ENCODE results near the gene CBLN3. TPM values are rescaled to one million over a fixed set of nuclear protein-coding genes. Genes with fewer than 3 reads are reported as not detected.
"Not testable (repeated sequence)": the region's sequence is repeated elsewhere in the genome, so short reads cannot be mapped to it uniquely, and the experiment has no call there.

The CBLN3 gene
- 1.8 TPM for total RNA-seq

DNA sequence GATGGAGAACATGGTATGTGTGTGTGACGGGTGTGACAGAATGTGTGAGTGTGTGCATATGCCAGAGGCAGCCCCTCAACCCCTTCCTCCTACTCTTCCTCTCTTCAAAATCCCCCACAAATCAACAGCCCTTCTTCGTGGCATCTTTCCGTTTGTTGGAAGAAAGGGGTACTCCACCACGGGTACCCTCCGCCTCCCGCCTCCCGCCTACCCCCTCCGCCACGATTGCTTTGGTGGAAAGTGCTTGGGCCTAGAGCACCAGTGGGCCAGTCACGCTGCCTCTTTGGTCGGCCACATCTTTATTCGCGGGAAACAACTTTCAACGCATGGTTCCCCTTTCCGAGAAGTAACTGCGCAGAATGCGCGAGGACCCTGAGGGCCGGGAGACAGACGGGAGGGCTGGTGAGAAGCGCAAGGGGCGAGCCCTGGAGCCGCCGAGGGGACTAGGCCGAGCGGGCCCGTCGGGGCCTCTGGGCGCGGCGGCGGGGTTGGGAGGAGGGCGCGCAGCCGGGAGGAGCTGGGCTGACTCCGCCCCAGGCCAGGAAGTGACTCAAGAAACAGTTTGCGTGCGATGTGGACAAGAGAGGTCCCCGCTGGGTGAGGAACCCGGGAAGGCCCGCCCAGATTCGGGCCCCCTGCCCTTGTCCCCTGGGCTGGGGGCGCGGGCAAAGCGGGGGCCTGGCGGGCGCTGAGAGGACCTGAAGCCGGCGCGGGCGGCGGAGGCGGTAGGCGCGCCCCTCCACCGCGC, at the start of gene CBLN3, which contains the start of gene KHNYN:
Gene CBLN3, minus strand, starts transcription at position 274 of the 748 bp plus-strand sequence. CDS start 614 bp downstream, outside the sequence.
Gene KHNYN, plus strand, starts transcription at position 560 of the 748 bp plus-strand sequence. CDS start 777 bp downstream, outside the sequence.
- DNase-seq, result peak; percentile 94

DNA sequence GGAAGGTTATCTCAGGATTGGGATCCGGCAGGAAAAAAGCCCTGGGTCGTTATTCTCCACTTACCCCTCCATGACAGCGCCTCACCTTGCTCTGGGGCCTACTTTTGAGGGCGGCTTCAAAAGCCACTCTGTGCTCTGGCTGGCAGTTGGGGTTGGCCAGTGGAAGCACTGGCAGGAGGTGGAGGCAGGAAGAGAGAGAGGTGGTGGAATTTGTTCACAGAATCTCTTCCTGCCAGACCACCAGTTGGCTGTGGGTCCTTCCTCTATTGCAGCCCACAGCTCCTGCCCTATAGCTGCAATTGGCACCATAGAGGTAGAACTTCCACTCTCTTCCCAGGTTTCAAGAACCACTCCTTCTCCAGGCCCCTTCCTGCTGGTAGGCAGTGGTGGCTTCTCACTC, 45.8 kb upstream of the CBLN3 start:
- no peak for DNase-seq

DNA sequence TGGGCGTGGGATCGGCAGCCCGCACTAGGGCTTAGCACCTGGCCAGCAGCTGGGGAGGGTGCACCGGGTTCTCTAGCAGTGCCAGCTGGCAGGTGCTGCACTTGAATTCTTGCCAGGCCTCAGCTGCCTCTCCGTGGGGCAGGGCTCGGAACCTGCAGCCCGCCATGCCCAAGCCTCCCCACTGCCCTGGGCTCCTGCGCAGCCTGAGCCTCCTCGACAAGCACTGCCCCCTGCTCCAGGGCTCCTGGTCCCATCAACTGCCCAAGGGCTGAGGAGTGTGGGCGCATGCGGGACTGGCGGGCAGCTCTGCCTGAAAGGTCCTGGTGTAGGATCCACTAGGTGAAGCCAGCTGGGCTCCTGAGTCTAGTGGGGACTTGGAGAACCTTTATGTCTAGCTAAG, 43.7 kb upstream of the CBLN3 start:
- no peak for DNase-seq

DNA sequence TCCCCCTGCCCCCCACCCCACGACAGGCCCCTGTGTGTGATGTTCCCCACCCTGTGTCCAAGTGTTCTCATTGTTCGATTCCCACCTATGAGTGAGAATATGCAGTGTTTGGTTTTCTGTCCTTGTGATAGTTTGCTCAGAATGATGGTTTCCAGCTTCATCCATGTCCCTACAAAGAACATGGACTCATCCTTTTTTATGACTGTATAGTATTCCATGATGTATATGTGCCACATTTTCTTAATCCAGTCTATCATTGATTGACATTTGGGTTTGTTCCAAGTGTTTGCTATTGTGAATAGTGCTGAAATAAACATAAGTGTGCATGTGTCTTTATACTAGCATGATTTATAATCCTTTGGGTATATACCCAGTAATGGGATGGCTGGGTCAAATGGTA, 41.0 kb upstream of the CBLN3 start:
- not testable (repeated sequence) for DNase-seq

DNA sequence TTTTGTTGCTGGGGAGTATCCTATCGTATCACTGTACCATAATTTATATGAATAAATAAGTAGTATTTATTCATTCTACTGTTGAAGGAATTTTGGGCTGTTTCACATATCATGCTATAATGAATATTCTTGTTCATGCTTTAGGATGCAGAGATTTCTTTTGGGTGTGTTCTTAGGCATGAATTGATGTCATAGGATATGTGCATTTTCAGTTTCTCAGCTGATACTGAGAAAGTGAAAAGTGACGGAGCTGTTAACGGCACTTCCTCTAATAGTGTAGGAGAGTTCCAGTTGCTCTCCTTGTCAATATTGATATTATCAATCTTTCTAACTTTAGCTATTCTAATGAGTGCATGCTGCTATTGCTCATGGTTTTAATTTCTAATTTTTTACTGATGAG, 36.3 kb upstream of the CBLN3 start:
- DNase-seq, result no peak

DNA sequence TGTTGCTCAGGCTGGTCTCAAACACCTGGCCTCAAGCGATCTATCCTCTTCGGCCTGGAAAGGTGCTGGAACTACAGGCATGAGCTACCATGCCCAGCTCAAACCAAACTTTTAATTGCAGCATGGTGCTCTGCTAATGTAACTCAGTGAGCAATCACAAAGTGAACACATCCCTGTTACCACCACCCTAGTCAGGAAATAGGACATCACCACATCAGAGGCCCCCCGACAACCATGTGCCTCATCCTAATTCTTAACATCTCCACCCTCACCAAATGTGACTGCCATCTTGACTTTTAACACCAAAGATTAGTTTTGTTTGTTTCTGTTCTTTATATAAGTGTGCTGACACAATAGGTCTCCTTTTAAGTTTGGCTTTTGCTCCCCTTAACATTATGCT, 35.9 kb upstream of the CBLN3 start:
- DNase-seq, result no peak

DNA sequence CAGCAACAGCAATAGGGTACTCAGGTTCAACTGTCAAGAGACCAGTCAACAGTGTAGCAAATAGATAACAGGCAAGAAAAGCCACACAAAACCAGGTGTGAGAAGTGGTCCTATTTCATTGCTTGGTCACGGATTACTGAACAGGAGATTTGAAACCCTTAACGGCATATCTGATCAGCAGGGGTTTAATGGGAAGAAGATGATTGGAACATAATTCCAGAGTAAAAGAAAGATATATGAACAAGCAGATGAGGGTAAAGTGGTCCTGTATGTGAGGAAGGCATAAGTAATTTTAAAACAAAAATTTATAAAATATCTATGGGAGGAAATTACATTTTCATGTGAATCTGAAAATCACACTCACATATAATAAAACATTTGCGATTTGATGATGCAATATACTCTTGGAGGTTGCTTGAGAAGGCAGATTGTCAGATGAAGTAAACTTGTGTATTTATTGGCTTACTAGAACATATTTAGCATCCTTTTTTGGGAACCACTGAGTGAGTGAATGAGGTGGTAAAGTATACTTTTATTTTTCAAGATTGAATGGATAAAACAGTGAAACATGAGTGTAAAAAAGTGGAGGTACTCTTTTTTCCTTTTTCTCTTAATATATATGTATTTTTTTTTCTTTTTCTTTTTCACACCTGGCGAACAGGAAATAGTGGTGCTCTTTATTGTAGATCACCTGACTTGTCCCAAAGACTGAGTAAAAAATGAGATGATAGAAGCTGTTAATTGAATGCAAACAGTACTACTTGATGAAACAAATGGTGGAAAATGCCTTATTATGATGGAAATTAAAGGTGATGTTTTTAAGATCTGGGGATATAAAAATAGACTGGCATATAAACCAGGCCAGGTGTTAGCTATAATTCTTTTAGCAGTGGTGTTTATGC, 34.7 kb upstream of the CBLN3 start:
- DNase-seq, result no peak

DNA sequence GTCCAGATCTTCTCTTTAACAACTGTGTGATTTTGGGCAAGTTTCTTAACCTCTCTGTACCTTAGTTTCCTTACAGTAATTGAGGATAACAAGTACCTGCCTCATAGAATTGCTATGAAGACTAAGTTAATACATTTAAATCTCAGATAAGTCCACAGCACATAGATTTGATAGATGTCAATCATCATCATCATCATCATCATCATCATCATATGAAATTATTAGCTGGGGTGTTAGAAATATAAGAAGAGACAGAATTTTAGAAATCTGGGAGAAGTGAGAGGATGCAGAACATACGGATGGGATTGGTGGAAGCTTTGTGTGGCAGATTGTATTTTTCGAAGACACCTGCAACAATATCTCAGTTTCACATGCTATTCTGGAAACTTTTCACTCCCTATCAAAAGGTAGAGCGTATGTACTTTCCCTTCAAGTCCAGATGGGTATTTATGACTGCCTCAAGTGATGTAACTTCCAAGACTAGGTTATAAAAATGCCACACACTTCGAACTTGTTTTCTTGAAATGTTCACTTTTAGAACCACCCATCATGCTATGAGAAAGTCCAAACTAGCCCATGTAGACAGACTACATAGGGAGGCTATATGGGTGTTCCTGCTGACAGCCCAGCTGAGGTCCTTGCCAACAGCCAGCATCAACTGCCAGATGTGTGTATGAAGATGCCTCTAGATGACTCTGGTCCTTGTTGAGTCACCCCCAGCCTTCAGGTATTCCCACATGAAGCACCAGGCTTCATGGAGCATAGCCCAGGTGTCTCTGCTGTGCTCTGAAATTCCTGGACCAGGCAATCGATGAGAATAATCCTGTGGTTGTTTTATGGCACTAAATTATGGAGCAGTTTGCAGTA, 33.8 kb upstream of the CBLN3 start:
- no peak for DNase-seq

DNA sequence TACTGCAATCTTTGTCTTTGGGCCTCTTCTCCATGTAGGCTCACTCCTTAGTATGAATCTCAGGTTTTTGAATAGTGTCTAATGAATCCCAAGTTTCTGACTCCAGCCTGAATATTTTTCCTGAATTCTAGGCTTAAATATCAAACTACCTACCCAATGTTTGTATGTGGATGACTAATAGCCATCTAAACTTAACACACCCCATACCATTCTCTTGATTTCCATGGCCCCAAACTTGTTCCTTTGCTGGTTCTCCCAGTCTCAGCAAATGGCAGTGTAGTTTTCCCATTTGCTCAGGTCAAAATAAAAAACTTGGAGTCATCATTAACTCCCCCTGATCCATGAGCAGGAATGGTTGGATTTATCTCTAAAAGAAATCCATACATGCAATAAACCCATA, 31.9 kb upstream of the CBLN3 start:
- DNase-seq, result no peak

DNA sequence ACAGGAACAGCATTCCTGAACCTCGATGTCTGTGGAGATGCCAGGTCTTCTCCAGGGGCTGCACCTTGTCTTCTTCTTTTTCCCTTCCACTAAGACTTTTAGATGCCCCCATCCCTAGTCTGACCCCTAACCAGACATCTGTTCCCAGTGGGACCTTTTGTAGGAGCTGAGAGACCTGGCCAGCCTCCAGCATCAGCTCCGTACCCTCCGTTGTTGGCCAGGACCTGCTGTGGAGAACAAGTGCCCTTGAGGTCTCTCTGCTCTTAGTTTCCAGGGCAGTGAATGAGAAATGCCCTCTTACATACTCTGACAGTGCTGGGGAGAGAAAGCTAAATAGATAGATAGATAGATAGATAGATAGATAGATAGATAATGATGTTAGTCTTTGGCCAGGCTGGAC, 29.9 kb upstream of the CBLN3 start:
- DNase-seq, result no peak

DNA sequence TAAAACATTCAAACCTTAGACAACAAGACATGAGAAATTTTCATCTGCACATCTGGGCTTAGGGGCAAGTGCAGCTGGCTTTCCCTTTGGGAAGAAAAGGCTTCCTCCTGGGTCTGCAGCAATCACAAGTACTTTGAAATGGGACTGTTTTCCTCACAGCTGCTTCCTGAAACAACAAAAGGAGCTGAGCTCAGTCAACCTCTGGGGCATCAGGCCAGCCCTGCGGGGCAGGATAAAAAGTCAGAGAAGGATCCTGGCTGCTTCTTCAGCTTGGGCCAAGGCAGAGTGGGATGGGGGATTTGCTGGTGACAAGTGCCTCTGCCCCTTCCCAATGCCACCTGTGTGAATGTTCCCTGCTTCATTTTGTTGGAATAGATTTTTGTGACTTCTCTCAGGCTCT, 29.3 kb upstream of the CBLN3 start:
- DNase-seq, result no peak

DNA sequence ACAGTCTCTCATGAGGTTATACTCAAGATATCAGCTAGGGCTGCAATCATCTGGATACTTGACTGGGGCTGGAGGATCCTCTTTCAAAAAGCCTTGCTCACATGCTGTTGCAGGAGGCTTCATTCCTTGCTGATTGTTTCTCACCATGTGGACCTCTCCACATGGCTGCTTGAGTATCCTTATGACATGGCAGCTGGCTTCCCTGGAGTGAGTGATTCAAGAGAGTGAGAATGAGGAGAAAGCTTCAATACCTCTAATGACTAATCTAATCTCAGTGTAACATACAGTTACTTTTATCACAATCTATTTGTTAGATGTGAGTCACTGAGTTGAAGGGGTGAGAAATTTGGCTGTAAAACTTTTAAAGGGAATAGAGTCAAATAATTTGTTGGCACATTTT, 27.5 kb upstream of the CBLN3 start:
- no peak for DNase-seq

DNA sequence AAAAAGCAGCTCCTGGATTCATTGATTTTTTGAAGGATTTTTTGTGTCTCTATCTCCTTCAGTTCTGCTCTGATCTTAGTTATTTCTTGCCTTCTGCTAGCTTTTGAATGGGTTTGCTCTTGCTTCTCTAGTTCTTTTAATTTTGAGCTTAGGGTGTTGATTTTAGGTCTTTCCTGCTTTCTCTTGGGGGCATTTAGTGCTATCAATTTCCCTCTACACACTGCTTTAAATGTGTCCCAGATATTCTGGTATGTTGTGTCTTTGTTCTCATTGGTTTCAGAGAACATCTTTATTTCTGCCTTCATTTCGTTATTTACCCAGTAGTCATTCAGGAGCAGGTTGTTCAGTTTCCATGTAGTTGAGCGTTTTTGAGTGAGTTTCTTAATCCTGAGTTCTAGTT, 21.4 kb upstream of the CBLN3 start:
- DNase-seq, result not testable (repeated sequence)

DNA sequence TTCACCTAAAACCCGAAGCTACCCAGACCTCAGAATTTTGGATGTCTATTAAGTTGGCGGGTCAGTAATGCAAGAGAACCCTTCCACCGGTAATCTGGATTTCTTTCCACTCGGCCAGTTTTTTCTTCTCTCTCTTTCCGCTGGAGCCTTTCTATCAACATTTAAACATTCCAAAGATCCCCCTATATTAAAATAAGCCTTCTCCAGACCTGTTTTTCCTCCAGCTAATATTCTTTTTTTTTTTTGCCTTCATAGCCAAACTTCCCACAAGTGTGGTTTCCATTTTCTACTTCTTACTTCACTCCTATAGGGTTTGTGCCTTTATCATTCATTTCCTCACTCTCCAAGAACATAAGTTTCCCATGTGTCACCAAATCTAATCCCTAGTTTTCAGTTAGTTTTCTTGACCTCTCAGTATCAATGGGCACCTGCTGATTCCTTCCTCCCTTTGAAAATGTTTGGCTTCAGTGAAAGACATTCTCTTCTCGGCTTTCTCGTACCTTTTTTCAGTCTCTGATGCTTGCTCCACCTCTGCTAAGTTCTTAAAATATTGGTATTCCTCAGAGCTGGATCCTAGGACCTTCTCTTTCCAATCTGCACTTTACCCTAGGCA, 13.7 kb upstream of the CBLN3 start:
- DNase-seq, result peak; percentile 36

DNA sequence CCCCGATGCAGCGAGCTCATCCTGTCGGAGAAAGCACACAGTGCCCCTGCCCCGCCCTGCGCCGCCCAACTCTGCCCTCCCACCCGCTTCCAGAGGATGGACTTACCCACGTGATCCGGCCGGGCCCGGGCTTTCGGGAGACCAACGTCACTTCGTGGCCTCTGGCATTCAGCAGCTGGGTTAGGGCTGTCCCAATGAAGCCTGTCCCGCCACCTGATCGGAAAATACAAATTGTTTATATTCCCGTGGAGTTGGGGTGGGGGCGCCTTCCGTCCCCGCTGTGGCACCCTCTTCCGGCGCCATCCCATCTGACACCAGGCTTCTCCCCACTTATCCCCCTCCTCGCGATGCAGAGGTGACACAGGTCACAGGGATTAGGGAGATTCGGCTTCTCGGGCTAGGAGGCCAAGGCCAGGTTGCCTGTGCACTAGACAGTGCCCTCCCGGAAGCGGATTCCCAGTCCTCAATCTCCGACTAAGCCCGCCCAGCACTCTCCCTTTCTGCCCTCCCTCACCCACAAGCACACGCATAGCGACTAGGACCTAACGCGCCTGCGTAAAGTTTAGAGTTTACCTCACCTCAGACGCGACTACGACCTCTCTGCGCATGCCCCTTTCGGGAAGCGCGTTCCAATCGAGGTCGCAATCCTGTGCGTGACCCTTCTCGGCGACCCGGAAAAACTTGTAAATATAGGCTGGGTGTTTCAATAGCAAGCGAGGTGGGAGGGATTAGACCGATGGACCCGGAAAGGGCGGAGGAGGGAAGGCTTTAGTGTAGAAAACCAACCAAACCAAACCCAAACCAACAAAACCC, 13.0 kb upstream of the CBLN3 start, which contains the start of gene SDR39U1:
Gene SDR39U1, minus strand, starts transcription at position 537 of the 813 bp plus-strand sequence. Its CDS starts 7 bp downstream, at position 530.
- peak; percentile 99 for DNase-seq

DNA sequence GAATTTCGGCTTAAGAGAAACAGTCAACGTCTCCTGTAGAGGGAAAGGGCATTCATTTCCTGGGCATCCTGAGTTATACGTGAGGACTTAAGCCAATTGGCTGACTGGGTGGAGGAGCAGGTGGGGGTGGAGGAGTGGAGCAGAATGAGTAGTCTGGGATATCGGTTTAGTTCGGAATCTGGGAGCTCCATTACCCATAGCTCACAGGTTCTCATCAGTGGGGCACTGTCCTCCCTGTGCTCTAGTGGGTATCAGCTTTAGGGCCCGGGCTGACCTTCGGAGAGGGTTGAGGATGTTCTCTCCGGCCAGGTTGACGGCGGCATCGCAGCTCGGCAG, 12.4 kb upstream of the CBLN3 start:
- DNase-seq, result no peak

DNA sequence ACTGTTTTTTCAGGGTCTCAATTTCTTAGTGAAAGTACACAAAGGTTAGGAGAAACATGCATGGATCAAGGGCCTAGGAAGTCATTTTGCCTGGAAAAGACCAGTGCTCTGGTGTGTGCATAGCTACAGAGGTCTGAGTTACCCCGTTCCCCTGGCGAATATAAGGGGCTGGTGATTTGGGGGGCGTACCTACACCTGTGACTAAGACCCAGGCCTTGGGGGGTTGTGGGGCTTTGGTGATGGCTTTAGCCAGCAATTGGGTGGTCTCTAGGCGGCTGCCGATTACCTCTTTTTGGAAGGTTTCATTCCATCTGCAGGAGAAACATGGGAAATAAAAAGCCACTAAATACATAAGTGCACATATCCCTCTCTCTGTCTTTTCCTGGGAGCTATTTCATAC, 12.0 kb upstream of the CBLN3 start:
- peak; percentile 69 for DNase-seq

DNA sequence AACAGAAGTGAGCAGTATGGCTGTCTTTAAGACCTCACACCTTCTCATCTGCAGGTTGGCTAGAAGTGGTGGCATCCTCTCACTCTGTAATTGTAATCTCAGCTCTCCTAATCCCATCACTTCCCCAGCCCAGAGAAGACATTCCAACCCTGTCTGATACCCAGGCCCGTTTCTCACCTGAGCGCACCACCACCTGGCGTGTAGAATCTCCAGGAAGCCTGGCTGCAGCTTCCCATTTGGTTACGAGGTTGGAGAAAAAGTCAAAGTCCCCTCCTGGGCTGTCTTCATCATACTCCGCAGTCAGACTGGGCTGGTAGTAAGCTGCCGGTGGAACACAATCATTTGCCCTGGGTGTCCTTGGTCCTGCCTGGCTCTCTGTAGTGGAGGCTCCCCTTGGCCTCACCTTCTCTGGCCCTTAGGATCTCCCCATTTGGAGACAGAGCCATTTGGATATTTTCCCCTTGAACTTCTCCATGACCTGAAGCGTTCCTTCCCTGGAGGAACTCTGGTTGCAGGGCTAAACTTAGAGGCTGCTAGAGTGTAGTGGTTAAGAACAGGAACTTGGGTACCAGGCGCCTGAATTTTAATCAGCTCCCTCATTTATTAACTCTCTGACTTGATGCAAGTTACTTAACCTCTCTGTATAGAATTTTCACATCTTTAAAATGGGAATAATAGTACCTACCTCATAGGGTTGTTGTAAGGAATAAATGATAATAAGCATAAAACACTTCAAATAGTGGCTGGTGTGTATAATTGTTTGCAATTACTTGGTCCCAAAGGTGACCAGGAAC, 11.3 kb upstream of the CBLN3 start:
- no peak for DNase-seq

DNA sequence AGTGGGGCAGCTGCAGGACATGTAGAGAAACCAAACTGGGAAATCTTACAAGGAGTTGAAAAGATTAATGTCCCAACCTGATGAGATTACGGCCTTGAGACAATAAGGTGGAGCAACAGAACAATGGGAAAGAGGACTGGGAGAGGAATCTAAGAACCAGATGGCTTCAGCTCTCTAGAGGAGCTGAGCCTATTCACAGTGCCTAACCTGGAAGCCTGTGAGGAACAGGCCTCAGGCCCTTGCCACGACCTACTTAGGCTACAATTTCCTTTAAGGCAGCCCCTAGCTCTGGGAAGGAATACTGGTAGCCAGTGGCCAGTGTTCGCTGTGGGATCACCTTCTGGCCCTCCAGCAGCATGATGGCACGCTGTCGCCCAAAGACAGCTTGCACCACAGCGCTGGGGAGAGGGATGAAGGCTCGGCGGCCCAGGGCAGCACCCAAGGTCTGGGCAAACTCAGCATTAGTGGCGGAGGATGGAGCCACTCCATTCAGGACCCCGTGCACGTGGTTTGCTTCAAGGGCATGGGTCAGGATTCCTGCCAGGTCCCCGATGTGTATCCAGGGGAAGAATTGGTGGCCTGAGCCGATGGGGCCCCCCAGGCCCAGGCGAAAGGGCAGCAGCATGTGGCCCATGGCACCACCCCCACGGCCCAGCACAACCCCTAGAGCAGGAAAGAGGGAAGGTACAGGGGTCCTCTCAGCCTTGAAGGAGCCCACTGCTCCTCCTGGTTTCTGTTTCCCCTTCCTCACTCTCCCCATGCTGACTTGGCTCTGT, 10.6 kb upstream of the CBLN3 start:
- DNase-seq, result no peak
